Measurements from ENCODE around the gene CYP4F22.
"Not testable (repeated sequence)": the region's sequence is repeated elsewhere in the genome, so short reads cannot be mapped to it uniquely, and the experiment has no call there.

DNA sequence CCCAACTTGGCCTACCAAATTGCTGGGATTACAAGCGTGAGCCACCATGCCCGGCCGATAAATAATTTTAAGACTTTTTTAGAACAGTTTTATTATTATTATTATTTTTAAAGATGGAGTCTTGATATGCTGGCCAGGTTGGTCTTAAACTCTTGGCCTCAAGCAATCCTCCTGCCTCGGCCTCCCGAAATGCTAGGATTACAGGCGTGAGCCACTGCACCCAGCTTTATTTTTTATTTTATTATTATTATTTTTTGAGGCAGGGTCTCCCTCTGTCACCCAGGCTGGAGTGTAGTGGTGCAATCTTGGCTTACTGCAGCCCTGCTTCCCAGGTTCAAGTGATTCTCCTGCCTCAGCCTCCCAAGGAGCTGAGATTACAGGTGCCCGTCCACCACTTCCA lies 27.3 kb upstream of the CYP4F22 start:
- not testable (repeated sequence) for TF ChIP-seq POLR2A (IDR thresholded peaks at IDR 0.05)
- TF ChIP-seq, protein P1, sequence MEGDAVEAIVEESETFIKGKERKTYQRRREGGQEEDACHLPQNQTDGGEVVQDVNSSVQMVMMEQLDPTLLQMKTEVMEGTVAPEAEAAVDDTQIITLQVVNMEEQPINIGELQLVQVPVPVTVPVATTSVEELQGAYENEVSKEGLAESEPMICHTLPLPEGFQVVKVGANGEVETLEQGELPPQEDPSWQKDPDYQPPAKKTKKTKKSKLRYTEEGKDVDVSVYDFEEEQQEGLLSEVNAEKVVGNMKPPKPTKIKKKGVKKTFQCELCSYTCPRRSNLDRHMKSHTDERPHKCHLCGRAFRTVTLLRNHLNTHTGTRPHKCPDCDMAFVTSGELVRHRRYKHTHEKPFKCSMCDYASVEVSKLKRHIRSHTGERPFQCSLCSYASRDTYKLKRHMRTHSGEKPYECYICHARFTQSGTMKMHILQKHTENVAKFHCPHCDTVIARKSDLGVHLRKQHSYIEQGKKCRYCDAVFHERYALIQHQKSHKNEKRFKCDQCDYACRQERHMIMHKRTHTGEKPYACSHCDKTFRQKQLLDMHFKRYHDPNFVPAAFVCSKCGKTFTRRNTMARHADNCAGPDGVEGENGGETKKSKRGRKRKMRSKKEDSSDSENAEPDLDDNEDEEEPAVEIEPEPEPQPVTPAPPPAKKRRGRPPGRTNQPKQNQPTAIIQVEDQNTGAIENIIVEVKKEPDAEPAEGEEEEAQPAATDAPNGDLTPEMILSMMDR (IDR thresholded peaks at IDR 0.05) = not testable (repeated sequence)
